GM12878 (cell line): Measurements from ENCODE around the gene AJM1. TPM values are rescaled to one million over a fixed set of nuclear protein-coding genes. Genes with fewer than 3 reads are reported as not detected.

Experiments
- ATAC-seq: fragments of 200-7000 bp; cut with Tn5 transposase; 3 replicates; pipeline ENCODE4 v1.9.1; 2020; ENCODE audit warnings: mild to moderate bottlenecking, moderate library complexity
- BruUV-seq: library from RNA; stranded (reverse); fragments of 400-500 nt; replicated peaks from 2 replicates; lab custom pipeline; 2021; lab: Mats Ljungman, UMichigan
- CTCF ChIA-PET: fragments of 300-600 bp; sonication (Branson Sonifier 250); formaldehyde crosslinking; extraction: SDS; loops from one replicate; lab custom pipeline; 2021; ENCODE audit warnings: inconsistent platforms; lab: Yijun Ruan, JAX
- POLR2A ChIA-PET: fragments of 350-600 bp; formaldehyde crosslinking; extraction: SDS; loops from one replicate; lab custom pipeline; 2021; ENCODE audit warnings: inconsistent platforms; lab: Charles Lee
- RAD21 ChIA-PET: fragments of 300-600 bp; sonication (Branson Sonifier 250); formaldehyde crosslinking; loops from one replicate; lab custom pipeline; 2023; ENCODE audit warnings: antibody characterized with exemption; ENCODE audit not compliant: unreplicated experiment; lab: Charles Lee
- SMC1A ChIA-PET: fragments of 300-600 bp; sonication (Branson Sonifier 250); formaldehyde crosslinking; loops from one replicate; lab custom pipeline; 2023; ENCODE audit not compliant: unreplicated experiment, uncharacterized antibody; lab: Charles Lee
- DNase-seq: peaks from one replicate; pipeline ENCODE4 v3.0.0-alpha.2; 2011; ENCODE audit warnings: low read depth, low spot score
- FAIRE-seq: peaks from 3 replicates; lab custom pipeline; 2011; peaks lifted over from hg19 to GRCh38; lab: Jason Lieb, UNC
- H2AFZ ChIP-seq: 2 replicates; pipeline ENCODE4 v1.6.0; 2011; ENCODE audit warnings: low read depth, low read length, control low read depth; ENCODE audit not compliant: control insufficient read depth
- H3K27ac ChIP-seq: 2 replicates; pipeline ENCODE4 v1.5.1; 2011; ENCODE audit warnings: control low read depth; ENCODE audit not compliant: control insufficient read depth, insufficient read depth
- H3K27me3 ChIP-seq, 2 experiments: replicated peaks in 1 of 2; 2 replicates each; pipeline versions ENCODE4 v1.6.0 to v1.6.1; 2011; ENCODE audit warnings: low read length in 1 of 2; ENCODE audit not compliant: control insufficient read depth in 2 of 2, insufficient read depth in 2 of 2
- H3K36me3 ChIP-seq, 2 experiments: 2 replicates each; pipeline ENCODE4 v1.5.1; 2011; ENCODE audit warnings: low read length in 1 of 2; ENCODE audit not compliant: control insufficient read depth in 2 of 2, insufficient read depth in 2 of 2
- H3K4me1 ChIP-seq: 2 replicates; pipeline ENCODE4 v1.6.1; 2011; ENCODE audit warnings: mild to moderate bottlenecking, low read length, moderate library complexity, mixed read lengths; ENCODE audit not compliant: control insufficient read depth, insufficient read depth
- H3K4me2 ChIP-seq: 2 replicates; pipeline ENCODE4 v1.6.0; 2011; ENCODE audit warnings: control low read depth; ENCODE audit not compliant: control insufficient read depth, insufficient read depth
- H3K4me3 ChIP-seq: fragments of 200-600 bp; sonication (generic); 2 replicates; pipeline ENCODE4 v1.5.1; 2016
- H3K79me2 ChIP-seq: 2 replicates; pipeline ENCODE4 v1.6.0; 2011; ENCODE audit warnings: low read length; ENCODE audit not compliant: control insufficient read depth, insufficient read depth
- H3K9ac ChIP-seq: 2 replicates; pipeline ENCODE4 v1.8.0; 2011; ENCODE audit warnings: low read length, control low read depth, mixed read lengths; ENCODE audit not compliant: control insufficient read depth, insufficient read depth
- H3K9me3 ChIP-seq: replicated peaks from 3 replicates; pipeline ENCODE4 v1.5.1; 2011; ENCODE audit warnings: mild to moderate bottlenecking, low read length; ENCODE audit not compliant: control insufficient read depth, insufficient read depth
- H4K20me1 ChIP-seq: 2 replicates; pipeline ENCODE4 v1.6.0; 2011; ENCODE audit not compliant: control insufficient read depth, insufficient read depth
- EZH2 ChIP-seq: IDR thresholded peaks from 2 replicates; pipeline ENCODE4 v1.6.1; 2012; ENCODE audit warnings: low read depth, mild to moderate bottlenecking, control low read depth, inconsistent platforms, low read length, borderline replicate concordance; ENCODE audit not compliant: control insufficient read depth
- FOXK2 ChIP-seq: fragments of 450-650 bp; IDR thresholded peaks from 2 replicates; pipeline ENCODE4 v1.6.1; 2017; ENCODE audit warnings: mild to moderate bottlenecking, moderate library complexity
- FOXM1 ChIP-seq: IDR thresholded peaks from 2 replicates; pipeline ENCODE4 v1.6.1; 2012; ENCODE audit warnings: low read depth, mild to moderate bottlenecking, inconsistent platforms, low read length, moderate library complexity
- IKZF2 ChIP-seq, 2 experiments: fragments of 450-650 bp; IDR thresholded peaks; 2 replicates each; pipeline ENCODE4 v1.6.1; 2017; ENCODE audit warnings: mild to moderate bottlenecking in 2 of 2, moderate library complexity in 2 of 2
- JUNB ChIP-seq: IDR thresholded peaks from 2 replicates; pipeline ENCODE4 v1.6.1; 2016; ENCODE audit warnings: antibody characterized with exemption, mild to moderate bottlenecking
- MEF2B ChIP-seq: fragments of 450-650 bp; IDR thresholded peaks from 2 replicates; pipeline ENCODE4 v1.6.1; 2018; ENCODE audit warnings: mild to moderate bottlenecking, moderate library complexity; ENCODE audit not compliant: partially characterized antibody, poor library complexity, severe bottlenecking
- MXI1 ChIP-seq: fragments of 150-350 bp; IDR thresholded peaks from 2 replicates; pipeline ENCODE4 v1.6.1; 2011; ENCODE audit warnings: low read depth, mild to moderate bottlenecking, inconsistent platforms, low read length, improper control_type of control experiment
- NR2C1 ChIP-seq: fragments of 450-650 bp; IDR thresholded peaks from 2 replicates; pipeline ENCODE4 v1.6.1; 2017; ENCODE audit warnings: antibody characterized with exemption, mild to moderate bottlenecking, moderate library complexity
- NRF1 ChIP-seq: conservative IDR thresholded peaks from 2 replicates; pipeline ENCODE4 v1.6.1; 2011; ENCODE audit warnings: mild to moderate bottlenecking, low read depth, low read length, improper control_type of control experiment
- POLR2AphosphoS2 ChIP-seq: IDR thresholded peaks from 2 replicates; pipeline ENCODE4 v1.6.1; 2011; ENCODE audit warnings: low read depth, mild to moderate bottlenecking, low read length, improper control_type of control experiment, moderate library complexity
- POLR2AphosphoS5 ChIP-seq: IDR thresholded peaks from 2 replicates; pipeline ENCODE4 v1.6.1; 2011; ENCODE audit warnings: mild to moderate bottlenecking, low read length, inconsistent platforms
- SMAD5 ChIP-seq: IDR thresholded peaks from 2 replicates; pipeline ENCODE4 v1.6.1; 2016; ENCODE audit warnings: antibody characterized with exemption, low read depth
- SPI1 ChIP-seq: IDR thresholded peaks from 2 replicates; pipeline ENCODE4 v1.6.1; 2011; ENCODE audit warnings: low read depth, mild to moderate bottlenecking, low read length, moderate library complexity, borderline replicate concordance; ENCODE audit not compliant: insufficient read depth
- SRF ChIP-seq, 2 experiments: IDR thresholded peaks; 2 replicates each; pipeline ENCODE4 v1.6.1; 2011; ENCODE audit warnings: low read depth in 2 of 2, low read length in 2 of 2, mild to moderate bottlenecking in 1 of 2, moderate library complexity in 1 of 2
- TCF12 ChIP-seq: IDR thresholded peaks from 2 replicates; pipeline ENCODE4 v1.6.1; 2011; ENCODE audit warnings: low read depth, mild to moderate bottlenecking, low read length
- TCF3 ChIP-seq: IDR thresholded peaks from 2 replicates; pipeline ENCODE4 v1.6.1; 2012; ENCODE audit warnings: low read depth, mild to moderate bottlenecking, low read length, borderline replicate concordance; ENCODE audit not compliant: insufficient read depth
- YY1 ChIP-seq: IDR thresholded peaks from 2 replicates; pipeline ENCODE4 v1.6.1; 2011; ENCODE audit warnings: low read depth, mild to moderate bottlenecking, low read length
- ZSCAN29 ChIP-seq: fragments of 450-650 bp; IDR thresholded peaks from 2 replicates; pipeline ENCODE4 v1.6.1; 2017; ENCODE audit warnings: mild to moderate bottlenecking, moderate library complexity
- WGBS: methylation state at CpG from one replicate; pipeline ENCODE4 v1.1.6; 2016; ENCODE audit warnings: low lambda C conversion rate; ENCODE audit not compliant: insufficient replicate concordance, insufficient coverage; ENCODE audit errors: missing lambda C conversion rate; 5-methylcytosine and 5-hydroxymethylcytosine counted together
- in situ Hi-C: fragments of 300-500 bp; cut with MboI; formaldehyde crosslinking; loops from 9 replicates; pipeline ENCODE4 v1.14.3; 2018; ENCODE audit warnings: mixed read lengths
- intact Hi-C: fragments of 100-400 bp; cut with micrococcal nuclease; formaldehyde crosslinking; loops from one replicate; pipeline ENCODE4 v1.14.2; 2022; ENCODE audit not compliant: unreplicated experiment
- polyA plus RNA-seq, 11 experiments: library from polyadenylated mRNA; depleted of rRNA in 4 of 11; unstranded in 6 of 11; stranded (reverse) in 5 of 11; fragments of >200 nt; fragmentation: Nextera tagmentation in 4 of 11; fragmentation: Illumina TruSeq in 1 of 11; extraction: Ambion mirVana in 4 of 11; extraction: Trizol in 1 of 11; gene quantifications; 1 replicate in 1 of 11; 2 replicates in 10 of 11; pipeline versions ENCODE4 v1.2.1 to v1.2.3, GENCODE V29; 2011 to 2016; ENCODE audit warnings: inconsistent platforms in 2 of 11, missing spikeins in 2 of 11, low read depth in 1 of 11
- total RNA-seq, 4 experiments: library from RNA; depleted of rRNA in 3 of 4; stranded (reverse); fragments of >200 nt in 3 of 4; fragmentation: Illumina TruSeq in 1 of 4; extraction: Trizol in 1 of 4; gene quantifications; 2 replicates each; pipeline versions ENCODE4 v1.2.1 to v1.2.3, GENCODE V29; 2013 to 2021
- TF ChIP-seq, protein P1 (sequence below): IDR thresholded peaks from 2 replicates; pipeline ENCODE4 v1.6.1; 2012; ENCODE audit warnings: low read depth, low read length, improper control_type of control experiment
- TF ChIP-seq, protein P2 (sequence below): fragments of 450-650 bp; IDR thresholded peaks from 2 replicates; pipeline ENCODE4 v1.6.1; 2017; ENCODE audit warnings: borderline replicate concordance

Gene AJM1
- total and polyA plus RNA-seq, 10 of the 15 experiments (the other 5 are each of a cell fraction or from before 2014, with no cell fraction given), result 0.06 to 2.5 (median 1.0) TPM; not detected in 2

DNA sequence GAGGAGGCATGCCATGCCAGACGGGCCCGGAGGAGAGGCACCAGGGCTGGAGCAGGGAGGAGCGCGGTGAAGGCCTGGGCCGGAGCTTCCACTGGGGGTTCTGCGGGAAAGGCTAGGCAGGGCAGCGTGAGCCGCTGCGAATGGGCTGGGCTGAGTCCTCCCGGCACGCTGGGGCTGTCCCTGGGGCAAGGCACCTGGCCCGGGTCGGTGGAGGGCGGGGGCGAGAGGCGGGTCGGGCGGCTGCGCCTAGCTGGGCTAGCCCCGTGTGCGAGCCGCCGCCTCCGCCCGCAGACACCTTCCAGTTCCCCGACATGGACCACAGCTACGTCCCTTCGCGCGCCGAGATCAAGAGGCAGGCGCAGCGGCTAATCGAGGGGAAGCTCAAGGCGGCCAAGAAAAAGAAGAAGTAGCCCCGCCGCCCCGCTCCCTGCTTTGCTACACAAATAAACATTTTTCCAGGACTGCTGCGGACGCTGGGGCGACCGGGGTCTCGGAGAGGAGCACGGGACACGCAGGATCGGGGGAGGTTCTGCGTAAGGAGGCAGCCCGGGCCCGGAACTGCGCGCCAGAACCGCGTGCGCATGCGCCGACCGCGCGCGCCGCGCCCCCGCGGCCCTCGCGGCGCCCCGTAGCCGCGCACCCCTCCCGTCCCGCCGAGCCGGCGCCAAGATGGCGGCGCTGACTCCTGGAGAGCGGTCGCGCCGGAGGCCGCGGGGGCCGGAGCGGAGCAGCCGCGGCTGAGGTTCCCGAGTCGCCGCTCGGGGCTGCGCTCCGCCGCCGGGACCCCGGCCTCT is 34.8 kb upstream of the AJM1 start, which contains the start of gene RABL6:
Gene RABL6 (plus strand): TSS at position 668 of the 794 bp plus-strand sequence. CDS start 249 bp downstream, outside the sequence.
- no peaks in the 10 kb centered on the region for H3K9me3 ChIP-seq
- H3K9ac ChIP-seq, result peak within 1 kb of the TSS; percentile 93
- peak within 1 kb of the TSS; percentile 80 for H3K27ac ChIP-seq
- H2AFZ ChIP-seq, result peak within 1 kb of the TSS; percentile 91
- peaks cover 37% of the 10 kb centered on the region for H3K79me2 ChIP-seq
- in situ Hi-C loops, result no loop called here
- RAD21 ChIA-PET, result no interaction called here
- POLR2A ChIA-PET, result interaction anchor here (0.5 to 1.2 kb wide), 7 partner anchors 8 to 324 kb away, joined by 3 to 7 read pairs (median 4); no protein-coding TSS in a partner anchor
- peaks cover 7% of the 10 kb centered on the region for H3K4me1 ChIP-seq
- SMC1A ChIA-PET, result no interaction called here
- WGBS, result 2% methylated on average over 60 of the region's 96 CpGs
- ATAC-seq (peak; percentile 87), FAIRE-seq (peak; percentile 61), DNase-seq (no peak)
- CTCF ChIA-PET, result interaction anchor here (1.1 to 4.4 kb wide), 7 partner anchors 14 to 260 kb away, joined by 3 to 15 read pairs (median 5); partner anchors contain the start of gene TMEM141
- intact Hi-C loops, result loop anchor here (10.0 kb wide), 1 partner anchor 77 kb away; the partner anchor contains the start of gene TRAF2
- no peaks in the 10 kb centered on the region for H4K20me1 ChIP-seq
- no peaks in the 10 kb centered on the region for H3K27me3 ChIP-seq
- peaks cover 0 to 7% of the 10 kb centered on the region in 2 experiments; a peak in 2 of 4 replicates for H3K36me3 ChIP-seq
- H3K4me2 ChIP-seq, result peak within 1 kb of the TSS; percentile 76
- TSS peak; percentile 82 for BruUV-seq
- peak within 1 kb of the TSS; percentile 90 for H3K4me3 ChIP-seq
- TF ChIP-seq FOXM1 (no peak), YY1 (peak; percentile 96), SMAD5 (peak; percentile 53; the same call in 1 of the 2 replicates), POLR2AphosphoS2 (peak; percentile 66), MXI1 (no peak), NR2C1 (peak; percentile 51; the same call in 1 of the 2 replicates), IKZF2 (IDR thresholded peaks at IDR 0.05) (peak in 1 of 2 experiments; percentile 40; a peak in 1 of 4 replicates), NRF1 (peak; percentile 60), SPI1 (peak; percentile 3; the same call in 1 of the 2 replicates), SRF (IDR thresholded peaks at IDR 0.05; ENCODE audit: low read depth in 2 of 2, low read length in 2 of 2) (0 out of 4 replicates have a peak, but pooled peaks of 1 of the 2 experiments have one; percentile 11), FOXK2 (no peak), JUNB (no peak), POLR2AphosphoS5 (peak; percentile 61; the same call in 1 of the 2 replicates), TCF12 (peak; percentile 24; the same call in 1 of the 2 replicates), EZH2 (no peak), MEF2B (no peak), TCF3 (0 out of 2 replicates have a peak, but pooled peaks have one; percentile 38), ZSCAN29 (no peak)
- TF ChIP-seq, protein P1, sequence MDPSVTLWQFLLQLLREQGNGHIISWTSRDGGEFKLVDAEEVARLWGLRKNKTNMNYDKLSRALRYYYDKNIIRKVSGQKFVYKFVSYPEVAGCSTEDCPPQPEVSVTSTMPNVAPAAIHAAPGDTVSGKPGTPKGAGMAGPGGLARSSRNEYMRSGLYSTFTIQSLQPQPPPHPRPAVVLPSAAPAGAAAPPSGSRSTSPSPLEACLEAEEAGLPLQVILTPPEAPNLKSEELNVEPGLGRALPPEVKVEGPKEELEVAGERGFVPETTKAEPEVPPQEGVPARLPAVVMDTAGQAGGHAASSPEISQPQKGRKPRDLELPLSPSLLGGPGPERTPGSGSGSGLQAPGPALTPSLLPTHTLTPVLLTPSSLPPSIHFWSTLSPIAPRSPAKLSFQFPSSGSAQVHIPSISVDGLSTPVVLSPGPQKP, result 0 out of 2 replicates have a peak, but pooled peaks have one; percentile 22
- TF ChIP-seq, protein P2, sequence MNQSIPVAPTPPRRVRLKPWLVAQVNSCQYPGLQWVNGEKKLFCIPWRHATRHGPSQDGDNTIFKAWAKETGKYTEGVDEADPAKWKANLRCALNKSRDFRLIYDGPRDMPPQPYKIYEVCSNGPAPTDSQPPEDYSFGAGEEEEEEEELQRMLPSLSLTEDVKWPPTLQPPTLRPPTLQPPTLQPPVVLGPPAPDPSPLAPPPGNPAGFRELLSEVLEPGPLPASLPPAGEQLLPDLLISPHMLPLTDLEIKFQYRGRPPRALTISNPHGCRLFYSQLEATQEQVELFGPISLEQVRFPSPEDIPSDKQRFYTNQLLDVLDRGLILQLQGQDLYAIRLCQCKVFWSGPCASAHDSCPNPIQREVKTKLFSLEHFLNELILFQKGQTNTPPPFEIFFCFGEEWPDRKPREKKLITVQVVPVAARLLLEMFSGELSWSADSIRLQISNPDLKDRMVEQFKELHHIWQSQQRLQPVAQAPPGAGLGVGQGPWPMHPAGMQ, result no peak
